Astrocyte (in vitro differentiated cells and primary cell): Measurements from ENCODE around the gene NDUFV2.

Source experiments
- EZH2 ChIP-seq: IDR thresholded peaks from 2 replicates; pipeline ENCODE4 v1.6.1; 2012; ENCODE audit warnings: mild to moderate bottlenecking, low read length, inconsistent platforms; ENCODE audit not compliant: insufficient read depth
- TF ChIP-seq, protein P1 (sequence below): IDR thresholded peaks from 2 replicates; pipeline ENCODE4 v1.5.1; 2011; ENCODE audit warnings: low read depth, mild to moderate bottlenecking, inconsistent platforms, low read length, moderate library complexity; ENCODE audit not compliant: insufficient read depth

DNA sequence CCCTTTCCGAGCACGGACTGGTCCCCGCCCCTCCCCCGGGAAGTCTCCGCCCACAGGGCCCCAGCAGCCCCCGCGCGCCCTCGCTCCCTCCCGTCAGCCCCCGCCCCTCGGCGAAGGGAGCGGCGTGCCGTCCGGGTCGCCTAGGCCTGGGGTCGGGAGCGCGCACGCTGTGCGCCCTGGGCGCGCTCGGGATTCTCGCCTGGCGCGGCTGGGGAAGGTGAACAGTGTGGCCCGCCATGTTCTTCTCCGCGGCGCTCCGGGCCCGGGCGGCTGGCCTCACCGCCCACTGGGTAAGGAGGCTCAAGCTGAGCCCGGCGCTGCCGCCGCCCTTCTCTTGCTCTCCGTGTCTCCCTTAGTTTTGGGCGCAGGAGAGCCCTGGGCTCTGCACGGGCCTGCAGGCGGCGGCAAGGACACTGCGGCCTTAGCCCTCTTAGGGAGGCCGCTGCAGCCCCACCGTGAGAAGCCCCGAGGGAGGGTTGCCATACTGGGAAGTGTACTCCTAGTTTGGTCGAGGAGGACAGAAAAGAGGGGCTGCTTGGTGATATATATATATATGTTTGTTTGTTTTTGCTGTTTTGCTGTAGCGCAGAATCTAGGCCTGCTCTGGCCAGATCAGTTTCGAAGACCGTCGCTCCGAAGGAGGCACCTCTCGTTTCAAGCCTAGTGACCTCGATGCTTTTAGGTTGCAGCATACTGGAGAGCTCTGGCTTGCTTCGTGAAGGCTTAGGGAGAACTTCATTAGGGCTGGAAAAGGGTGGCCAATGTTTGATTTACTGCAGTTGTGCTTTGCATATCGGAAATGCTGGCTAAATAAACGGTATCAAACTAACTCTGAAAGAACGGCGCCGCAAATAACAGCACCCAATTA, at the start of gene NDUFV2:
- TF ChIP-seq, protein P1, sequence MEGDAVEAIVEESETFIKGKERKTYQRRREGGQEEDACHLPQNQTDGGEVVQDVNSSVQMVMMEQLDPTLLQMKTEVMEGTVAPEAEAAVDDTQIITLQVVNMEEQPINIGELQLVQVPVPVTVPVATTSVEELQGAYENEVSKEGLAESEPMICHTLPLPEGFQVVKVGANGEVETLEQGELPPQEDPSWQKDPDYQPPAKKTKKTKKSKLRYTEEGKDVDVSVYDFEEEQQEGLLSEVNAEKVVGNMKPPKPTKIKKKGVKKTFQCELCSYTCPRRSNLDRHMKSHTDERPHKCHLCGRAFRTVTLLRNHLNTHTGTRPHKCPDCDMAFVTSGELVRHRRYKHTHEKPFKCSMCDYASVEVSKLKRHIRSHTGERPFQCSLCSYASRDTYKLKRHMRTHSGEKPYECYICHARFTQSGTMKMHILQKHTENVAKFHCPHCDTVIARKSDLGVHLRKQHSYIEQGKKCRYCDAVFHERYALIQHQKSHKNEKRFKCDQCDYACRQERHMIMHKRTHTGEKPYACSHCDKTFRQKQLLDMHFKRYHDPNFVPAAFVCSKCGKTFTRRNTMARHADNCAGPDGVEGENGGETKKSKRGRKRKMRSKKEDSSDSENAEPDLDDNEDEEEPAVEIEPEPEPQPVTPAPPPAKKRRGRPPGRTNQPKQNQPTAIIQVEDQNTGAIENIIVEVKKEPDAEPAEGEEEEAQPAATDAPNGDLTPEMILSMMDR, result no peak
- TF ChIP-seq EZH2, result no peak
